Measurements from ENCODE around the gene KRT79. TPM values are rescaled to one million over a fixed set of nuclear protein-coding genes. Genes with fewer than 3 reads are reported as not detected.

KRT79 gene
- total RNA-seq, 1 experiment from 2014 or later: not detected

- Mint-ChIP-seq H3K36me3 (ENCODE audit: insufficient read depth, unreplicated experiment) (no peaks in the 10 kb centered on the region), H3K9me3 (ENCODE audit: low read depth, unreplicated experiment) (no peaks in the 10 kb centered on the region), H3K27me3 (ENCODE audit: unreplicated experiment) (peaks cover 47% of the 10 kb centered on the region), H3K4me1 (ENCODE audit: low read depth, unreplicated experiment) (peaks cover 8% of the 10 kb centered on the region), H3K27ac (ENCODE audit: unreplicated experiment) (no peak overlapping the region), H3K4me3 (ENCODE audit: low read depth, unreplicated experiment) (no peak overlapping the region)
- intact Hi-C loops (cut with micrococcal nuclease; ENCODE audit: unreplicated experiment): no loop called here
- DNase-seq: no peak
- CTCF ChIA-PET: no interaction called here
- no TSS peak for BruUV-seq (replicated peaks)
- TF ChIP-seq CTCF (IDR thresholded peaks at IDR 0.05; ENCODE audit: unreplicated experiment): no peak
These were observed 20.8 kb downstream of the KRT79 start for GRCh38 chr12:52813203-52813819.

- no peaks in the 10 kb centered on the region for H3K36me3 Mint-ChIP-seq (ENCODE audit: insufficient read depth, unreplicated experiment)
- peaks cover 8% of the 10 kb centered on the region for H3K4me1 Mint-ChIP-seq (ENCODE audit: low read depth, unreplicated experiment)
- intact Hi-C loops (cut with micrococcal nuclease; ENCODE audit: unreplicated experiment): no loop called here
- H3K27ac Mint-ChIP-seq (ENCODE audit: unreplicated experiment): no peak overlapping the region
- TF ChIP-seq CTCF (IDR thresholded peaks at IDR 0.05; ENCODE audit: unreplicated experiment): no peak
- CTCF ChIA-PET: no interaction called here
- no TSS peak for BruUV-seq (replicated peaks)
- H3K9me3 Mint-ChIP-seq (ENCODE audit: low read depth, unreplicated experiment): no peaks in the 10 kb centered on the region
- no peak overlapping the region for H3K4me3 Mint-ChIP-seq (ENCODE audit: low read depth, unreplicated experiment)
- peaks cover 47% of the 10 kb centered on the region for H3K27me3 Mint-ChIP-seq (ENCODE audit: unreplicated experiment)
- DNase-seq: no peak
These were observed 21.4 kb downstream of the KRT79 start for GRCh38 chr12:52812749-52813148.

- DNase-seq: no peak
- Mint-ChIP-seq H3K4me1 (ENCODE audit: low read depth, unreplicated experiment) (peaks cover 8% of the 10 kb centered on the region), H3K36me3 (ENCODE audit: insufficient read depth, unreplicated experiment) (no peaks in the 10 kb centered on the region), H3K27me3 (ENCODE audit: unreplicated experiment) (peaks cover 47% of the 10 kb centered on the region), H3K9me3 (ENCODE audit: low read depth, unreplicated experiment) (no peaks in the 10 kb centered on the region), H3K27ac (ENCODE audit: unreplicated experiment) (no peak overlapping the region), H3K4me3 (ENCODE audit: low read depth, unreplicated experiment) (no peak overlapping the region)
- CTCF ChIA-PET: no interaction called here
- intact Hi-C loops (cut with micrococcal nuclease; ENCODE audit: unreplicated experiment): no loop called here
- no TSS peak for BruUV-seq (replicated peaks)
- TF ChIP-seq CTCF (IDR thresholded peaks at IDR 0.05; ENCODE audit: unreplicated experiment): no peak
These were observed 22.1 kb downstream of the KRT79 start for GRCh38 chr12:52812073-52812400.

- CTCF ChIA-PET: no interaction called here
- Mint-ChIP-seq H3K4me1 (ENCODE audit: low read depth, unreplicated experiment) (peaks cover 8% of the 10 kb centered on the region), H3K4me3 (ENCODE audit: low read depth, unreplicated experiment) (no peak overlapping the region), H3K27me3 (ENCODE audit: unreplicated experiment) (peaks cover 51% of the 10 kb centered on the region), H3K36me3 (ENCODE audit: insufficient read depth, unreplicated experiment) (no peaks in the 10 kb centered on the region), H3K27ac (ENCODE audit: unreplicated experiment) (no peak overlapping the region), H3K9me3 (ENCODE audit: low read depth, unreplicated experiment) (no peaks in the 10 kb centered on the region)
- no peak for DNase-seq
- intact Hi-C loops (cut with micrococcal nuclease; ENCODE audit: unreplicated experiment): no loop called here
- no TSS peak for BruUV-seq (replicated peaks)
- no peak for TF ChIP-seq CTCF (IDR thresholded peaks at IDR 0.05; ENCODE audit: unreplicated experiment)
These were observed 22.7 kb downstream of the KRT79 start for GRCh38 chr12:52811191-52812072.
